ENCODE results near the gene KRTAP2-2. TPM values are rescaled to one million over a fixed set of nuclear protein-coding genes. Genes with fewer than 3 reads are reported as not detected.

Gene KRTAP2-2
- total and polyA plus RNA-seq, 2 of the 13 experiments (the other 11 are each of a cell fraction or from before 2014, with no cell fraction given) = not detected

DNA sequence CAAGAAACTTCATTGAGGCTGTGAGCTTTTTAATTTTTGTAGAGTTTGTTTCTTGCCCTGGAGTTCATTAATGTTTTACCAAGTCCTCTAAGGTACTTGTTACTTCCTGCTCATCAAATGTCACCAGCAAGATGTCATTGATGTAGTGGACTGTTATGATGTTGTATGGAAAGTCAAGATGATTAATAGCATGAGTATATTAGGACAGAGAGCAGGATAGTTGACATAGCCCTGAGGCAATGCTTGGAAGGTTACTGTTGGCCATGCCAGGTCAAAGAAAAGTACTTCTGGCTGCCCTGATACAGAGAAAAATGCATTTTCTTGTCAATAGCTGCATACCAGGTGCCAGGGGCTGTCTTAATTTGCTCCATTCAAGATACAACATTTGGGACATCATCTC is 34.7 kb downstream of the KRTAP2-2 start:
- Histone ChIP-seq H3K27ac (ENCODE audit: extremely low read length, insufficient read depth, low read length) (no peak overlapping the region), H3K36me3 (replicated peaks in 1 of 2; ENCODE audit: control insufficient read depth in 1 of 2, insufficient read depth in 2 of 2, low read length in 2 of 2) (no peaks in the 10 kb centered on the region), H3K9ac (ENCODE audit: insufficient read depth, low read depth, low read length) (no peak overlapping the region), H3K9me3 (ENCODE audit: low read length) (no peaks in the 10 kb centered on the region; the same call in 1 of the 2 replicates), H3K27me3 (ENCODE audit: control insufficient read depth in 1 of 2, insufficient read depth in 2 of 2, low read length in 2 of 2) (no peaks in the 10 kb centered on the region; a peak in 1 of 5 replicates), H3K4me1 (ENCODE audit: insufficient read depth, low read length) (peaks cover 34% of the 10 kb centered on the region), H3K4me2 (ENCODE audit: low read depth, low read length) (no peak overlapping the region), H2AFZ (ENCODE audit: low read length) (no peak overlapping the region), H4K20me1 (ENCODE audit: insufficient read depth, low read length) (no peaks in the 10 kb centered on the region), H3K4me3 (replicated peaks in 1 of 3; ENCODE audit: insufficient read depth in 1 of 3, low read depth in 2 of 3, low read length in 3 of 3) (no peak overlapping the region), H3K79me2 (ENCODE audit: insufficient read depth, low read length) (no peaks in the 10 kb centered on the region)
- no TSS peak for BruUV-seq (replicated peaks)
- POLR2A ChIA-PET = interaction anchor here (1.3 kb wide), 1 partner anchor 10 kb away, joined by 4 read pairs; no protein-coding TSS in a partner anchor
- CTCF ChIA-PET (ENCODE audit: low intra/inter-chr PET ratio, low total read pairs) = no interaction called here
- peak; percentile 64 for DNase-seq (ENCODE audit: low spot score)
- no peak for FAIRE-seq
- no peak for ATAC-seq
- intact Hi-C loops (cut with micrococcal nuclease; ENCODE audit: unreplicated experiment) = no loop called here
- in situ Hi-C loops (cut with HindIII; ENCODE audit: extremely low pct_ligation_motif_present, low pct_unique_long_range_greater_than_20kb) = no loop called here
- TF ChIP-seq MBD4 (IDR thresholded peaks at IDR 0.05; ENCODE audit: borderline replicate concordance, low read length) = no peak
- no peak for TF ChIP-seq ZNF382 (CRISPR knock-in tag; IDR thresholded peaks at IDR 0.05; ENCODE audit: borderline replicate concordance)
- TF ChIP-seq RARA (CRISPR knock-in tag; IDR thresholded peaks at IDR 0.05) = peak; percentile 59
- no peak for TF ChIP-seq MIXL1 (CRISPR knock-in tag; IDR thresholded peaks at IDR 0.05)
- TF ChIP-seq, protein P1, sequence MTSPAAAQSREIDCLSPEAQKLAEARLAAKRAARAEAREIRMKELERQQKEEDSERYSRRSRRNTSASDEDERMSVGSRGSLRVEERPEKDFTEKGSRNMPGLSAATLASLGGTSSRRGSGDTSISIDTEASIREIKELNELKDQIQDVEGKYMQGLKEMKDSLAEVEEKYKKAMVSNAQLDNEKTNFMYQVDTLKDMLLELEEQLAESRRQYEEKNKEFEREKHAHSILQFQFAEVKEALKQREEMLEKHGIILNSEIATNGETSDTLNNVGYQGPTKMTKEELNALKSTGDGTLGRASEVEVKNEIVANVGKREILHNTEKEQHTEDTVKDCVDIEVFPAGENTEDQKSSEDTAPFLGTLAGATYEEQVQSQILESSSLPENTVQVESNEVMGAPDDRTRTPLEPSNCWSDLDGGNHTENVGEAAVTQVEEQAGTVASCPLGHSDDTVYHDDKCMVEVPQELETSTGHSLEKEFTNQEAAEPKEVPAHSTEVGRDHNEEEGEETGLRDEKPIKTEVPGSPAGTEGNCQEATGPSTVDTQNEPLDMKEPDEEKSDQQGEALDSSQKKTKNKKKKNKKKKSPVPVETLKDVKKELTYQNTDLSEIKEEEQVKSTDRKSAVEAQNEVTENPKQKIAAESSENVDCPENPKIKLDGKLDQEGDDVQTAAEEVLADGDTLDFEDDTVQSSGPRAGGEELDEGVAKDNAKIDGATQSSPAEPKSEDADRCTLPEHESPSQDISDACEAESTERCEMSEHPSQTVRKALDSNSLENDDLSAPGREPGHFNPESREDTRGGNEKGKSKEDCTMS (CRISPR knock-in tag; conservative IDR thresholded peaks at IDR 0.05) = no peak
- no peak for TF ChIP-seq CREB1 (IDR thresholded peaks at IDR 0.05)
- TF ChIP-seq CREB1 (CRISPR knock-in tag; IDR thresholded peaks at IDR 0.05) = no peak
- TF ChIP-seq PPARG (CRISPR knock-in tag; conservative IDR thresholded peaks at IDR 0.05) = 0 out of 2 replicates have a peak, but pooled peaks have one; percentile 25
- TF ChIP-seq ARID5B (CRISPR knock-in tag; IDR thresholded peaks at IDR 0.05) = peak; percentile 26; the same call in 1 of the 2 replicates
- TF ChIP-seq WIZ (CRISPR knock-in tag; IDR thresholded peaks at IDR 0.05) = no peak
- TF ChIP-seq, protein P2, sequence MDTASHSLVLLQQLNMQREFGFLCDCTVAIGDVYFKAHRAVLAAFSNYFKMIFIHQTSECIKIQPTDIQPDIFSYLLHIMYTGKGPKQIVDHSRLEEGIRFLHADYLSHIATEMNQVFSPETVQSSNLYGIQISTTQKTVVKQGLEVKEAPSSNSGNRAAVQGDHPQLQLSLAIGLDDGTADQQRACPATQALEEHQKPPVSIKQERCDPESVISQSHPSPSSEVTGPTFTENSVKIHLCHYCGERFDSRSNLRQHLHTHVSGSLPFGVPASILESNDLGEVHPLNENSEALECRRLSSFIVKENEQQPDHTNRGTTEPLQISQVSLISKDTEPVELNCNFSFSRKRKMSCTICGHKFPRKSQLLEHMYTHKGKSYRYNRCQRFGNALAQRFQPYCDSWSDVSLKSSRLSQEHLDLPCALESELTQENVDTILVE (CRISPR knock-in tag; IDR thresholded peaks at IDR 0.05) = no peak
- TF ChIP-seq ZNF563 (CRISPR knock-in tag; IDR thresholded peaks at IDR 0.05) = no peak
- TF ChIP-seq PCBP1 (IDR thresholded peaks at IDR 0.05; ENCODE audit: borderline replicate concordance, low read depth, low read length) = no peak
- no peak for TF ChIP-seq ZNF7 (CRISPR knock-in tag; IDR thresholded peaks at IDR 0.05)
- peak; percentile 46 for TF ChIP-seq SAP130 (CRISPR knock-in tag; IDR thresholded peaks at IDR 0.05; ENCODE audit: low read depth)
- TF ChIP-seq FOXA3 (CRISPR knock-in tag; IDR thresholded peaks at IDR 0.05) = peak; percentile 34; the same call in 1 of the 2 replicates
- peak; percentile 36; the same call in 1 of the 2 replicates for TF ChIP-seq HMG20A (CRISPR knock-in tag; IDR thresholded peaks at IDR 0.05; ENCODE audit: borderline replicate concordance)
- TF ChIP-seq GATAD2A (CRISPR knock-in tag; IDR thresholded peaks at IDR 0.05) = no peak
- TF ChIP-seq ZIK1 (CRISPR knock-in tag; IDR thresholded peaks at IDR 0.05; ENCODE audit: borderline replicate concordance, low read depth) = no peak
- TF ChIP-seq SOX5 (CRISPR knock-in tag; IDR thresholded peaks at IDR 0.05; ENCODE audit: borderline replicate concordance) = peak; percentile 13; the same call in 1 of the 2 replicates
- no peak for TF ChIP-seq HDAC2 (CRISPR knock-in tag; IDR thresholded peaks at IDR 0.05)
- TF ChIP-seq ZNF773 (CRISPR knock-in tag; IDR thresholded peaks at IDR 0.05; ENCODE audit: borderline replicate concordance) = no peak

Data from HepG2 (cell line).